ENCODE measurements around the gene ACADSB.

GRCh38 chr10:123093489-123093888, 84.7 kb downstream of the ACADSB start:
- TF ChIP-seq EZH2 (IDR thresholded peaks at IDR 0.05; ENCODE audit: borderline replicate concordance, low read length) (no peak), CTCF (conservative IDR thresholded peaks at IDR 0.05 in 1 of 2, IDR thresholded peaks at IDR 0.05 in 1 of 2; ENCODE audit: extremely low read depth in 1 of 2, insufficient read depth in 1 of 2, low read depth in 1 of 2, low read length in 2 of 2) (no peak)
